Chondrocyte (in vitro differentiated cells): Measurements from ENCODE around the gene RELB. TPM values are rescaled to one million over a fixed set of nuclear protein-coding genes. Genes with fewer than 3 reads are reported as not detected.

ENCODE experiments used
- DNase-seq: peaks from one replicate; pipeline ENCODE4 v3.0.0; 2021; ENCODE audit warnings: mixed read lengths, low spot score
- H3K27ac Mint-ChIP-seq: one replicate; pipeline ENCODE4 v1.8.0; 2021; ENCODE audit warnings: mild to moderate bottlenecking, moderate library complexity, mixed read lengths; ENCODE audit not compliant: unreplicated experiment
- H3K27me3 Mint-ChIP-seq: 2 replicates; pipeline ENCODE4 v1.8.0; 2021; ENCODE audit warnings: low read depth, mixed read lengths
- H3K36me3 Mint-ChIP-seq: 2 replicates; pipeline ENCODE4 v1.8.0; 2021; ENCODE audit warnings: low read depth, mixed read lengths
- H3K4me1 Mint-ChIP-seq: 2 replicates; pipeline ENCODE4 v1.8.0; 2021; ENCODE audit warnings: low read depth, mild to moderate bottlenecking, mixed read lengths
- H3K4me3 Mint-ChIP-seq: one replicate; pipeline ENCODE4 v1.8.0; 2021; ENCODE audit warnings: mild to moderate bottlenecking, moderate library complexity, mixed read lengths; ENCODE audit not compliant: unreplicated experiment
- H3K9me3 Mint-ChIP-seq: 2 replicates; pipeline ENCODE4 v1.8.0; 2021; ENCODE audit warnings: low read depth, mixed read lengths
- CTCF ChIP-seq: fragments of 200-600 bp; sonication (generic); IDR thresholded peaks from 2 replicates; pipeline ENCODE4 v1.5.0; 2021; ENCODE audit warnings: antibody characterized with exemption, mild to moderate bottlenecking, moderate library complexity
- total RNA-seq: library from RNA; stranded (reverse); gene quantifications from 3 replicates; pipeline ENCODE4 v1.2.1, GENCODE V29; 2021

Gene RELB
- total RNA-seq, 1 donor from 2014 or later = 11.0 TPM

DNA sequence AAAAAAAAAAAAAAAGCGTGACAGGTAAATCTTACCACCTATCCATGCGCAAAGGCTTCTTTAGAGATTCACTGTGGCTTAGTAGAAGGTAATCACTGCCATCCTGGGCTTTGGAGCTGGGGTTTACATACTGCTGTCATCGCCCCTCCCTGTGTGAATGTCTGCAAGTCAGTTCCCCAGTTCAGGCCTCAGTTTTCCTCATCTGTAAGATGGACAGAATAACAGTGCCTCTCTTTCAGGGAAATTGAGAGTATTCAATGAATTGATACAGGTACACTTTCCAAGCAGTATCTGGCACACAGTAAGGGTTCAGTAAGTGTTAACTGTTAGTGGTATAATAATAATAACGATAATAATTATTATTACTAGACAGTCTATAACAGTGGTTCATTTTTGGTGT is 2.2 kb downstream of the RELB start:
- Mint-ChIP-seq H3K4me1 (peaks cover 8% of the 10 kb centered on the region), H3K27ac (no peak overlapping the region), H3K4me3 (no peak overlapping the region), H3K9me3 (no peaks in the 10 kb centered on the region), H3K36me3 (peaks cover 2% of the 10 kb centered on the region), H3K27me3 (no peaks in the 10 kb centered on the region)
- no peak for DNase-seq
- TF ChIP-seq CTCF = no peak

GRCh38 chr19:45005787-45006186 is 4.5 kb downstream of the RELB start:
- Mint-ChIP-seq H3K4me3 (no peak overlapping the region), H3K4me1 (peaks cover 8% of the 10 kb centered on the region), H3K36me3 (peaks cover 2% of the 10 kb centered on the region), H3K9me3 (no peaks in the 10 kb centered on the region), H3K27ac (no peak overlapping the region), H3K27me3 (no peaks in the 10 kb centered on the region)
- TF ChIP-seq CTCF = no peak
- no peak for DNase-seq

- no peaks in the 10 kb centered on the region for H3K9me3 Mint-ChIP-seq
- no peaks in the 10 kb centered on the region for H3K4me1 Mint-ChIP-seq
- H3K4me3 Mint-ChIP-seq = no peak overlapping the region
- H3K36me3 Mint-ChIP-seq = peaks cover 2% of the 10 kb centered on the region
- H3K27ac Mint-ChIP-seq = no peak overlapping the region
- DNase-seq = no peak
- H3K27me3 Mint-ChIP-seq = no peaks in the 10 kb centered on the region
- TF ChIP-seq CTCF = no peak
These were observed 7.3 kb downstream of the RELB start for GRCh38 chr19:45008552-45008951.

- no peak for TF ChIP-seq CTCF
- H3K27me3 Mint-ChIP-seq = no peaks in the 10 kb centered on the region
- no peak overlapping the region for H3K4me3 Mint-ChIP-seq
- no peak overlapping the region for H3K27ac Mint-ChIP-seq
- peaks cover 2% of the 10 kb centered on the region for H3K36me3 Mint-ChIP-seq
- H3K9me3 Mint-ChIP-seq = no peaks in the 10 kb centered on the region
- no peaks in the 10 kb centered on the region for H3K4me1 Mint-ChIP-seq
- no peak for DNase-seq
These were observed 8.5 kb downstream of the RELB start for GRCh38 chr19:45009625-45010255.

- Mint-ChIP-seq H3K4me1 (no peaks in the 10 kb centered on the region), H3K9me3 (no peaks in the 10 kb centered on the region), H3K4me3 (no peak overlapping the region), H3K36me3 (peaks cover 2% of the 10 kb centered on the region), H3K27me3 (no peaks in the 10 kb centered on the region), H3K27ac (peak overlapping the region; percentile 61)
- no peak for DNase-seq
- no peak for TF ChIP-seq CTCF
These were observed 9.0 kb downstream of the RELB start for GRCh38 chr19:45010306-45010705.
